Measurements from ENCODE around the gene ENO2.

Gene ENO2

DNA sequence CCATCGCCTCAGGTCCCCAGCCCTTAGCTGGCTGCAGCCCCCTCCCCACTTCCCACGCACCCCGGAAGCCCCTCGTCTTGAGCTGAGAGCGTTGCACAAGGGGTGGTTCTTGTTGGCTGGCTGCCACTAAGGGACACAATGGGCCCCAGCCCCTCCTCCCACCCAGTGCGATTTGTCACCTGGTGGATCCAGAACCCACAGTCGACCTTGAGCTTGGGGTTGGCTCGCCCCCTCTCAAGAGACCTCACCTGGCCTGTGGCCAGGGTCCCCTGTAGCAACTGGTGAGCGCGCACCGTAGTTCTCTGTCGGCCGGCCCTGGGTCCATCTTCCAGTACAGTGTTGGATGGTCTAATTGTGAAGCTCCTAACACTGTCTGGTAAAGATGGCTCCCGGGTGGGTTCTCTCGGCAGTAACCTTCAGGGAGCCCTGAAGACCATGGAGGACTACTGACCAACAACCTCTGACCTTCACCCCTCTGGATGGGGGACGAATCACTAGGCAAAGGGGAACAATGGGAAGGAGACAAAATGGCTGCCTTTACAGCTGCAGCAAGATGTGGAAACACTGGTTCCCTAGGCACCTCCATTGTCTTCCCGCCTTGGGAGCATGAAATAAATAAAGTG is 49.5 kb downstream of the ENO2 start:
- peak; percentile 22 for DNase-seq

DNA sequence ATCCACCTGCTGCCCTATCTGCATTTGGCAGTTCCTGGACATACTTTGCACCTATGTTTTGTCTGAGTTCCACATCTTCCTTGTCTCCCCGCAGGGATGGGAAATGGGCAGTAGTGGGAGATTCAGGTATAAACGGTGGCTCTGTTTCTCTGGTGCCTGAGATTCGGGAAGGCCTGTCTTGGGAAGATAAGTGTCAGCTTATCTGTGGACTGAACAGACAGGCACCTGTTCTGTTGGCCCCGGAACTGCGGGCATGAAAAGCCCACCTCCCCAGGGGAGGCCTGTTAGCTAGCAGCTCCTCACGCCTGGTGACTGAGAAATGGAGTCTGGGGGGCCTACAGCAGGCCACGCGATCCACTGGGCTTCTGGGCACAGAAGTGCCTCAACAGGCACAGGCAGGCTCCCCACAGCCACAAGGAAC is 50.2 kb downstream of the ENO2 start:
- DNase-seq = no peak

DNA sequence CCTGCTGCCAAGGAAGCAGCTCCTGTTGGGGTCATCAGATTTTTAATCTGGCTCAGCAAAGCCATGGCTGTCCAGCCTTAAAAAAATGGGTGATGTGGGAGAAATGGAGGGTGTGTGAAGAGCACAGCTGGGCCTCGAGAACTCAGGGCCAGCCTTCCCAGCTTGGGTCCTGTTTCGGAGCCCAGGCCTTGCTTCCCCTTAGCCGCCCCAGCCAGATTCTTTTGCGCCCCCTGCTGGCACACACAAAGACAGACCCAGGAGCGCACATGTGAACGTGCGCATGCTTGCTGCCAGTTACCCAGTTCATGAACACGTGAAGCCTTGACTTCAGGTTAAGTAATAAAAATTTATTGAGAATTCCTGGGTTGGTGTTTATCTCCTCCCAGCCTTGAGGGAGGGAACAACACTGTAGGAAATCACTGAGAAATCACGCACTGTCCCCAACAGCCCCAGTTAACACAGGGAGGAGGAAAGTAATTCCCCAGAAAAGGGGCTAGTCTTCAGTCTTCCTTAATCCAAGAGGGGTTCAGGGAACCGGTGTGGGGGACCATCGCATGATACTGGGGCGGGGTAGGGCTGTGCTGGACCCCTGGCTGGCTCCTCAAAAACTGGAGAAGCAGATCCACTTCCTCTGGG is 50.8 kb downstream of the ENO2 start:
- DNase-seq = peak; percentile 52

DNA sequence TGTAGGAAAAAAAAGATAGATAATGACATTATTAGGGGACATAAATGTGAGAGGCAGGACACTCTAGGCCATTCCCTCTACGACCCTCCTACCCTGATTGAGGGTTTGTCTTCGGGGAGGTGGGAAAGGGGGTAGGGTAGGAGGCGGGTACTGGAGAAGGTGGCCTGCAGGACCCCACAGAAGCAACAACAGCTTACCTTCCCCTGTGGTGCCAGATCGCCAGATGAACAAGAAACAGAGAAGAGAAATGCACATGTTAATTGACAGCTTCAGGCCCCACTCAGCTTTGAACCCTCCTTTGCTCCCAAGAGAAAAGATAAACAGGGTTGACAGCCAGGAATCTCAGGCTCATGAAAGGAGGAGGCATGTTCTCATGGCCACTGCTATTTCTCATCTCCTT is 51.3 kb downstream of the ENO2 start:
- no peak for DNase-seq

DNA sequence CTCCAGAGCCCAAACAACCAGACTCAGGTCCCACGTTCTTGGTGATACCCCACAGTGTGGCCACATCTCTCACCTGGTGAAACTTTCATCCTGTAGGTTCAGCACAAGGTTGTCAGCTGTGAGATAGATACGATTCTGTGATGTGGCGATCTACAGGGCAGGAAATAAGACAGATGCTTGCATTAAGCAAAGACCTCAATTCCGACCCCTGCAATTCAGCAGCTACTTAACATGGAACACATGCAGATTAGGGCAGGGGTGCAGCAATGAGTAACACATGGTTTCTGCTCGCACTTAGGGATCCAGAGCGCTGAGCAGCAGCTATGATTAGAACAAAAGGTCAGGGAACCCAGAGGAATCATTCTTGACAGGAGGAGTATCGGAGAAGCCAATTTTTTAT is 52.0 kb downstream of the ENO2 start:
- no peak for DNase-seq

DNA sequence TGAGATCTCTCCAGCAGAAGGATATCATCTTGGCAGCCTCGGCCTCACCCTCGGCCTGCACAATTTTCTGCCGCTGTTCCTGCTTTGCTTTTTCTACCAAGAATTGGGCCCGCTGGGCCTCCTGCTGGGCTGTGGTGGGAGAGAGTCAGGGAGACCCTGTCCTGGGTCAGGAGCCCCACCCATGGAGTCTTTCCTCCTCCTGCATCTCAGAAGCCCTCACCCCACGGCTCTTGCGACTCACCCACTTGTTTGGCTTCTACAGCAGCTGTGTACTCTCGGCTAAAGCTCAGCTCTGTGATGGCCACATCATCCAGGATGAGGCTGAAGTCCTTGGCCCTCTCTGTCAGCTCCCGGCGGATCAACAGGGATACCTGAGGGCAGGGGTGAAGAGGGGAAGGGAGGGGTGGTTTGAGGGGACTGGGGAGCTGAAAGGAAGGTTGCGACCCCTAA is 53.3 kb downstream of the ENO2 start:
- no peak for DNase-seq

DNA sequence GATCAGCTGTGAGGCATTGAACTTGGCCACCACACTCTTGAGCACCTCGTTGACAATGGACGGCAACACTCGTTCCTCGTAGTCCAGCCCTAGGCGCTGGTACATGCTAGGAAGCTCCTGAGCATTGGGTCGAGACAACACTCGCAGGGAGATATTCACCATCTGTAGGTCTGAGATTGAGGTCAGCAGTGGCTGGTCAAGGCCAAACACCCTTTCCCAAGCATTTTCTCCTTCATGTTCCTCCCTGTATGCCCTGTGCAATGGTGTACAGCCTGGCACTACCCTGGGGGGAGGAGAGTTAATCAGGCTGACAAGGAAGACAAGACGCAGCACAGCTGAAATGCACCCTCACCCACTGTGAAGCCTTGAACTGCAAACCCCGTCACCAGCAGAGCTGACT is 54.0 kb downstream of the ENO2 start:
- no peak for DNase-seq

DNA sequence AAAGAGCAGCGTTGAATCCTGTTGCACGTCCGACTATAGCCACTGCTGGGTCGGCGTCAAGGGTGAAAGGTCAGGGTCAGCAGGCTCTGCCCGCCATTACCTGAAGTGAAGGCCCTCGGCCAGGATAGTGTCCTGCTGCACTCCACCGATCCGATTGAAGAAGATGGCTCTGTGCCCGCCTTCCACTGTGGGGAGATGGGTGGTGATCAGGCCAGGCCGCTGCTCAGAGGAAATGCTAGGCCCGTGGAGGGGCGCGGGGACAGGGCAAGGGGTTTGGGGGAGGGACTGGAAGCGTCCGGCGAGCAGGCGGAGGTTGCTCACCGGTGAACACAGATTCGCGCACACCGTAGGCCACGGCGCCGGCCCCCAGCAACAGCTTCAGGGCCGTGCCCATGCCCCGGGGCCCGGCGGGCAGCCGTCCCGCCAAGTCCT is 55.7 kb downstream of the ENO2 start:
- DNase-seq = no peak
